HL-60 (cell line): ENCODE data around the gene IFI30.

Experiments used
- DNase-seq, 2 experiments: peaks; one replicate each; pipeline ENCODE4 v3.0.0-alpha.2; 2010 to 2020; ENCODE audit warnings: low read depth in 1 of 2, low spot score in 1 of 2
- H3K27ac ChIP-seq: fragments of 250-450 bp; sonication (Bioruptor Pico); replicated peaks from 2 replicates; pipeline ENCODE4 v1.5.1; 2020; ENCODE audit warnings: mild to moderate bottlenecking, moderate library complexity
- H3K27me3 ChIP-seq: fragments of 250-450 bp; sonication (Bioruptor Pico); 2 replicates; pipeline ENCODE4 v1.5.1; 2021; ENCODE audit warnings: mild to moderate bottlenecking, moderate library complexity; ENCODE audit not compliant: insufficient read depth, poor library complexity, severe bottlenecking
- H3K4me3 ChIP-seq: replicated peaks from 2 replicates; pipeline ENCODE4 v1.5.1; 2011; ENCODE audit warnings: mild to moderate bottlenecking, control low read depth, low read length; ENCODE audit not compliant: insufficient read depth
- GABPA ChIP-seq: IDR thresholded peaks from 2 replicates; pipeline ENCODE4 v1.6.1; 2012; ENCODE audit warnings: low read depth
- POLR2AphosphoS5 ChIP-seq: IDR thresholded peaks from 2 replicates; pipeline ENCODE4 v1.6.1; 2012; ENCODE audit warnings: low read depth
- SPI1 ChIP-seq: IDR thresholded peaks from 2 replicates; pipeline ENCODE4 v1.6.1; 2012; ENCODE audit warnings: low read depth, mild to moderate bottlenecking, borderline replicate concordance
- TF ChIP-seq, protein P1 (sequence below): IDR thresholded peaks from one replicate; pipeline ENCODE4 v1.5.1; 2011; ENCODE audit warnings: low read length, control low read depth, inconsistent platforms; ENCODE audit not compliant: insufficient read depth
- TF ChIP-seq, protein P2 (sequence below): IDR thresholded peaks from 2 replicates; pipeline ENCODE4 v1.6.1; 2012; ENCODE audit warnings: low read depth; ENCODE audit not compliant: insufficient replicate concordance

Gene IFI30

DNA sequence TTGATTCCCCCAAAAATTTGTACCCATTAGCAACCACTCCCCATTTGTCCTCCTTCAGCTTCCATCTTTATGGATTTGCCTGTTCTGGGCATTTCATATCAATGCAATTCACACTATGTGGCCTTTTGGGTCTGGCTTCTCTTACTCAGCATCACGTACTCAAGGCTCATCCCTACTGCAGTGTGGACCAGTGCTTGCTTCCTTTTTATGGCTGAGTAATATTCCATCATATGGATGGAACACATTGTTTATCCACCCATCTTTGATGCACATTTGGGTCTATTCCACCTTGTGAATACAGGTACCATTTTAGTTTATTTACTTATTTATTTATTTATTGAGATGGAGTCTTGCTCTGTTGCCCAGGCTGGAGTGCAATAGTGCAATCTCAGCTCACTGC, 33.1 kb upstream of the IFI30 start:
- H3K4me3 ChIP-seq, result no peak overlapping the region
- H3K27me3 ChIP-seq, result no peaks in the 10 kb centered on the region
- H3K27ac ChIP-seq, result no peak overlapping the region
- TF ChIP-seq, protein P1, sequence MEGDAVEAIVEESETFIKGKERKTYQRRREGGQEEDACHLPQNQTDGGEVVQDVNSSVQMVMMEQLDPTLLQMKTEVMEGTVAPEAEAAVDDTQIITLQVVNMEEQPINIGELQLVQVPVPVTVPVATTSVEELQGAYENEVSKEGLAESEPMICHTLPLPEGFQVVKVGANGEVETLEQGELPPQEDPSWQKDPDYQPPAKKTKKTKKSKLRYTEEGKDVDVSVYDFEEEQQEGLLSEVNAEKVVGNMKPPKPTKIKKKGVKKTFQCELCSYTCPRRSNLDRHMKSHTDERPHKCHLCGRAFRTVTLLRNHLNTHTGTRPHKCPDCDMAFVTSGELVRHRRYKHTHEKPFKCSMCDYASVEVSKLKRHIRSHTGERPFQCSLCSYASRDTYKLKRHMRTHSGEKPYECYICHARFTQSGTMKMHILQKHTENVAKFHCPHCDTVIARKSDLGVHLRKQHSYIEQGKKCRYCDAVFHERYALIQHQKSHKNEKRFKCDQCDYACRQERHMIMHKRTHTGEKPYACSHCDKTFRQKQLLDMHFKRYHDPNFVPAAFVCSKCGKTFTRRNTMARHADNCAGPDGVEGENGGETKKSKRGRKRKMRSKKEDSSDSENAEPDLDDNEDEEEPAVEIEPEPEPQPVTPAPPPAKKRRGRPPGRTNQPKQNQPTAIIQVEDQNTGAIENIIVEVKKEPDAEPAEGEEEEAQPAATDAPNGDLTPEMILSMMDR, result no peak
- TF ChIP-seq POLR2AphosphoS5 (no peak), SPI1 (no peak), GABPA (no peak)
- TF ChIP-seq, protein P2, sequence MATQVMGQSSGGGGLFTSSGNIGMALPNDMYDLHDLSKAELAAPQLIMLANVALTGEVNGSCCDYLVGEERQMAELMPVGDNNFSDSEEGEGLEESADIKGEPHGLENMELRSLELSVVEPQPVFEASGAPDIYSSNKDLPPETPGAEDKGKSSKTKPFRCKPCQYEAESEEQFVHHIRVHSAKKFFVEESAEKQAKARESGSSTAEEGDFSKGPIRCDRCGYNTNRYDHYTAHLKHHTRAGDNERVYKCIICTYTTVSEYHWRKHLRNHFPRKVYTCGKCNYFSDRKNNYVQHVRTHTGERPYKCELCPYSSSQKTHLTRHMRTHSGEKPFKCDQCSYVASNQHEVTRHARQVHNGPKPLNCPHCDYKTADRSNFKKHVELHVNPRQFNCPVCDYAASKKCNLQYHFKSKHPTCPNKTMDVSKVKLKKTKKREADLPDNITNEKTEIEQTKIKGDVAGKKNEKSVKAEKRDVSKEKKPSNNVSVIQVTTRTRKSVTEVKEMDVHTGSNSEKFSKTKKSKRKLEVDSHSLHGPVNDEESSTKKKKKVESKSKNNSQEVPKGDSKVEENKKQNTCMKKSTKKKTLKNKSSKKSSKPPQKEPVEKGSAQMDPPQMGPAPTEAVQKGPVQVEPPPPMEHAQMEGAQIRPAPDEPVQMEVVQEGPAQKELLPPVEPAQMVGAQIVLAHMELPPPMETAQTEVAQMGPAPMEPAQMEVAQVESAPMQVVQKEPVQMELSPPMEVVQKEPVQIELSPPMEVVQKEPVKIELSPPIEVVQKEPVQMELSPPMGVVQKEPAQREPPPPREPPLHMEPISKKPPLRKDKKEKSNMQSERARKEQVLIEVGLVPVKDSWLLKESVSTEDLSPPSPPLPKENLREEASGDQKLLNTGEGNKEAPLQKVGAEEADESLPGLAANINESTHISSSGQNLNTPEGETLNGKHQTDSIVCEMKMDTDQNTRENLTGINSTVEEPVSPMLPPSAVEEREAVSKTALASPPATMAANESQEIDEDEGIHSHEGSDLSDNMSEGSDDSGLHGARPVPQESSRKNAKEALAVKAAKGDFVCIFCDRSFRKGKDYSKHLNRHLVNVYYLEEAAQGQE, result no peak
- DNase-seq, result no peak

DNA sequence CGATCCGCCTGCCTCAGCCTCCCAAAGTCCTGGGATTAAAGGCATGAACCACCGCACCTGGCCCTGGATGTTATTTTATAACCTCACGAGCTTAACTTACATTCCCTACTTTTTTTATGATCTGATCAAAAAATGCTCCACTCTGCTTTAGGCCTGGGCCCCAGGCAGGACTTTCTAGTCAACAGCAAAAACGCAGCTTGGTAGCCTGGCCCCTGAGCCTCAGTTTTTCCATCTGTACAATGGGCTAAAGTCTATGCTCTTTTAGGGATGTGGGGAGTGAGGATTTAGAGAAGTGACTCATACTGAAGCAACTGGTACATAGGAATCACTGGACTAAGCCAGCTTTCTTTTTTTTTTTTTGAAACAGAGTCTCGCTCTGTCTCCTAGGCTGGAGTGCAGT, 32.6 kb upstream of the IFI30 start:
- no peak for DNase-seq
- no peaks in the 10 kb centered on the region for H3K27me3 ChIP-seq
- H3K4me3 ChIP-seq, result no peak overlapping the region
- no peak overlapping the region for H3K27ac ChIP-seq
- TF ChIP-seq, protein P2, result no peak
- no peak for TF ChIP-seq GABPA
- no peak for TF ChIP-seq POLR2AphosphoS5

DNA sequence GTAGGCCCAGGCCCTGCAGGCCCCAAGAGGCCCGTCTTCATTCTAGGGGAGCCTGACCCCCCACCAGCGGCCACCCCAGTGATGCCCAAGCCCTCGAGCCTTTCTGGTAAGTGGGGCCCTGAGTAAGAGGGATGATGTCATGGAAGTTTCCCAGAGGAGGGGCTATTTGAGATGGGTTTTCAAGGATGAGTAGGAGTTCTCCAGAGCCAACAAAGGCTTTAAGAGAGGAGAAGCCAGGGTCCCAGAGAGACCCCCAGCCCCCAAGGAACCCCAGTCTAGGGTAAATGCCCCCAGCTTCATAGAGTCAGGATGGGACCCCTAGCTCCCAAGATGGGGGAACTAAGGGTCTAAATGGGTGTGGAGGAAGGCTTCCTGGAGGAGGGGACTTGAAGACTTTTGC, 29.7 kb upstream of the IFI30 start:
- TF ChIP-seq, protein P2, result no peak
- TF ChIP-seq, protein P1, result no peak
- TF ChIP-seq GABPA, result no peak

DNA sequence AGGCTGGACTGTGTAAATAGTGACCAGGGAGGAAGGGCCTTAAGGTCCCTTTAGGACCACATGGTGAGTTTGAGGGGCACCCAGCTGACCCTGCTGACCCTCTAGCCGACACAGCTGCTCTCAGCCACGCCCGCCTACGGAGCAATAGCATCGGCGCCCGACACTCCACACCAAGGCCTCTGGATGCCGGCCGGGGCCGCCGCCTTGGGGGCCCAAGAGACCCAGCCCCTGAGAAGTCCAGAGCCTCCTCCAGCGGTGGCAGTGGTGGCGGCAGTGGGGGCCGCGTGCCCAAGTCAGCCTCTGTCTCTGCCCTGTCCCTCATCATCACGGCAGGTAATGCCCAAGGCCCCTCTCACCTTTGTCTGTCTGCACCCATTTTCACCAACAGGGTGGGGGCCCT, 29.3 kb upstream of the IFI30 start:
- Histone ChIP-seq H3K27me3 (no peaks in the 10 kb centered on the region), H3K27ac (no peak overlapping the region), H3K4me3 (no peak overlapping the region)
- TF ChIP-seq, protein P2, result no peak
- no peak for TF ChIP-seq POLR2AphosphoS5
- TF ChIP-seq, protein P1, result no peak
- TF ChIP-seq SPI1, result no peak
- DNase-seq, result no peak

More for the DNA sequence above, 29.7 kb upstream of the IFI30 start:
- Histone ChIP-seq H3K27ac (no peak overlapping the region), H3K4me3 (no peak overlapping the region), H3K27me3 (no peaks in the 10 kb centered on the region)
- no peak for DNase-seq
